ENCODE data around the gene PCDHGB7. TPM values are rescaled to one million over a fixed set of nuclear protein-coding genes. Genes with fewer than 3 reads are reported as not detected.
"Not testable (repeated sequence)": the region's sequence is repeated elsewhere in the genome, so short reads cannot be mapped to it uniquely, and the experiment has no call there.

Gene PCDHGB7
- total RNA-seq, 4 donors from 2014 or later, result 7.0 to 10.1 (median 9.1) TPM

- Histone ChIP-seq H3K27ac (no peak within 1 kb of the TSS), H3K27me3 (peaks cover 26% of the 10 kb centered on the region), H3K9me3 (peaks cover 54 to 96% of the 10 kb centered on the region in 2 donors), H3K4me3 (peak within 1 kb of the TSS in 1 of 4 donors; percentile 32), H3K4me1 (no peaks in the 10 kb centered on the region), H3K36me3 (no peaks in the 10 kb centered on the region)
- DNase-seq, result no peak
- in situ Hi-C loops (cut with MboI; ENCODE audit: low pct_ligation_motif_present in 1 of 4, low pct_unique_long_range_greater_than_20kb in 1 of 4, low sequenced_read_pairs in 3 of 4) (loop anchor here in 1 of 4 donors (10.0 kb wide), 1 partner anchor 162 kb away; no protein-coding TSS in a partner anchor), intact Hi-C loops (cut with DNase I; ENCODE audit: low total_unique reads) (loop anchor here (10.0 kb wide), 1 partner anchor 122 kb away; no protein-coding TSS in a partner anchor)
- WGBS, 2 donors (ENCODE audit: low coverage in 1 of 2), result 33 to 45% methylated on average over 7 to 27 of the region's 27 CpGs
- TF ChIP-seq CTCF (IDR thresholded peaks at IDR 0.05), result peak in 3 of 5 experiments; percentile 12 to 19 (median 19)
- TF ChIP-seq EP300 (IDR thresholded peaks at IDR 0.05; ENCODE audit: low read depth), result no peak
These were observed 14.8 kb upstream of the PCDHGB7 start, which contains the start of gene PCDHGA9 for GRCh38 chr5:141402553-141403243. Gene PCDHGA9, plus strand, starts transcription at chr5:141402778. Its CDS starts 175 bp downstream, at chr5:141402953.

- in situ Hi-C loops (cut with MboI; ENCODE audit: low pct_ligation_motif_present in 1 of 4, low pct_unique_long_range_greater_than_20kb in 1 of 4, low sequenced_read_pairs in 3 of 4) (loop anchor here in 1 of 4 donors (10.0 kb wide), 1 partner anchor 161 kb away; no protein-coding TSS in a partner anchor), intact Hi-C loops (cut with DNase I; ENCODE audit: low total_unique reads) (loop anchor here (10.0 kb wide), 1 partner anchor 121 kb away; no protein-coding TSS in a partner anchor)
- Histone ChIP-seq H3K4me3 (peak overlapping the region in 1 of 4 donors; percentile 32), H3K27ac (no peak overlapping the region), H3K9me3 (peaks cover 54 to 99% of the 10 kb centered on the region in 2 donors), H3K36me3 (no peaks in the 10 kb centered on the region), H3K4me1 (no peaks in the 10 kb centered on the region), H3K27me3 (peaks cover 28% of the 10 kb centered on the region)
- WGBS, 2 donors (ENCODE audit: low coverage in 1 of 2), result 40 to 57% methylated on average over 17 to 22 of the region's 22 CpGs
- no peak for TF ChIP-seq CTCF (IDR thresholded peaks at IDR 0.05)
- TF ChIP-seq EP300 (IDR thresholded peaks at IDR 0.05; ENCODE audit: low read depth), result no peak
- TF ChIP-seq POLR2AphosphoS5 (IDR thresholded peaks at IDR 0.05), result no peak
- no peak for TF ChIP-seq POLR2A (IDR thresholded peaks at IDR 0.05)
- no peak for DNase-seq
These were observed 14.1 kb upstream of the PCDHGB7 start for GRCh38 chr5:141403387-141403786.

- Histone ChIP-seq H3K27me3 (peaks cover 29% of the 10 kb centered on the region), H3K4me3 (peak within 1 kb of the TSS in 1 of 4 donors; percentile 37), H3K9me3 (peaks cover 56 to 96% of the 10 kb centered on the region in 2 donors)
- peak; percentile 26 for DNase-seq
- not testable (repeated sequence) for H3K4me1 ChIP-seq, H3K27ac ChIP-seq, H3K36me3 ChIP-seq
- in situ Hi-C loops (cut with MboI; ENCODE audit: low pct_ligation_motif_present in 1 of 4, low pct_unique_long_range_greater_than_20kb in 1 of 4, low sequenced_read_pairs in 3 of 4) (loop anchor here in 1 of 4 donors (10.0 kb wide), 1 partner anchor 157 kb away; no protein-coding TSS in a partner anchor), intact Hi-C loops (cut with DNase I; ENCODE audit: low total_unique reads) (loop anchor here (10.0 kb wide), 1 partner anchor 117 kb away; no protein-coding TSS in a partner anchor)
- 21 to 45% methylated on average over 9 to 51 of the region's 51 CpGs for WGBS, 2 donors (ENCODE audit: low coverage in 1 of 2)
- TF ChIP-seq CTCF (IDR thresholded peaks at IDR 0.05), result peak; percentile 32 to 42 (median 39)
These were observed 9.5 kb upstream of the PCDHGB7 start, which contains the start of gene PCDHGB6 for GRCh38 chr5:141407790-141408505. Gene PCDHGB6, plus strand, starts transcription at chr5:141408021. Its CDS starts 182 bp downstream, at chr5:141408203.

Measured in transverse colon (tissue), 4 donors.